ENCODE data around the gene KCNN3. TPM values are rescaled to one million over a fixed set of nuclear protein-coding genes. Genes with fewer than 3 reads are reported as not detected.

KCNN3 gene
- total and polyA plus RNA-seq, 2 of the 8 experiments (the other 6 are each of a cell fraction or from before 2014, with no cell fraction given) = 2.8 to 3.7 TPM

DNA sequence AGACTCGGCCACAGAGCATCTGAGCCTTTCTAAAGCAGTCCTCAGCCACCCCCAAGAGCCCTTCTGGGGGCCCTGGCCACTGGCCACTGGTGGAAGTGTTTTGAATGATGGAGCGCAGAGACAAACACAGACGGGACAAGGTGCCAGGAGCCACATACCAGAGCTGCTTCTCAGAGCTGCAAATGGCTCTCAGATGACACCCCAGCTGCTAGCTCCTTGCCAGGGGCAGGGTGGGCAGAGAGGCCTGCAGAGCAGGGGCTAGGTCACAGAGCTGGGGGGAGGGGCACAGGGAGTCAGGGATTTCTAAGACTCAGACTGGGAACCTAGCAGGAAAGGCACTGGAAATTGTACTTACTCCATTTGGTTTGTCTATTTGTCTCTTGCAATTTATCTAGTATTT lies 30.4 kb downstream of the KCNN3 start (continued):
- TF ChIP-seq, protein P1, sequence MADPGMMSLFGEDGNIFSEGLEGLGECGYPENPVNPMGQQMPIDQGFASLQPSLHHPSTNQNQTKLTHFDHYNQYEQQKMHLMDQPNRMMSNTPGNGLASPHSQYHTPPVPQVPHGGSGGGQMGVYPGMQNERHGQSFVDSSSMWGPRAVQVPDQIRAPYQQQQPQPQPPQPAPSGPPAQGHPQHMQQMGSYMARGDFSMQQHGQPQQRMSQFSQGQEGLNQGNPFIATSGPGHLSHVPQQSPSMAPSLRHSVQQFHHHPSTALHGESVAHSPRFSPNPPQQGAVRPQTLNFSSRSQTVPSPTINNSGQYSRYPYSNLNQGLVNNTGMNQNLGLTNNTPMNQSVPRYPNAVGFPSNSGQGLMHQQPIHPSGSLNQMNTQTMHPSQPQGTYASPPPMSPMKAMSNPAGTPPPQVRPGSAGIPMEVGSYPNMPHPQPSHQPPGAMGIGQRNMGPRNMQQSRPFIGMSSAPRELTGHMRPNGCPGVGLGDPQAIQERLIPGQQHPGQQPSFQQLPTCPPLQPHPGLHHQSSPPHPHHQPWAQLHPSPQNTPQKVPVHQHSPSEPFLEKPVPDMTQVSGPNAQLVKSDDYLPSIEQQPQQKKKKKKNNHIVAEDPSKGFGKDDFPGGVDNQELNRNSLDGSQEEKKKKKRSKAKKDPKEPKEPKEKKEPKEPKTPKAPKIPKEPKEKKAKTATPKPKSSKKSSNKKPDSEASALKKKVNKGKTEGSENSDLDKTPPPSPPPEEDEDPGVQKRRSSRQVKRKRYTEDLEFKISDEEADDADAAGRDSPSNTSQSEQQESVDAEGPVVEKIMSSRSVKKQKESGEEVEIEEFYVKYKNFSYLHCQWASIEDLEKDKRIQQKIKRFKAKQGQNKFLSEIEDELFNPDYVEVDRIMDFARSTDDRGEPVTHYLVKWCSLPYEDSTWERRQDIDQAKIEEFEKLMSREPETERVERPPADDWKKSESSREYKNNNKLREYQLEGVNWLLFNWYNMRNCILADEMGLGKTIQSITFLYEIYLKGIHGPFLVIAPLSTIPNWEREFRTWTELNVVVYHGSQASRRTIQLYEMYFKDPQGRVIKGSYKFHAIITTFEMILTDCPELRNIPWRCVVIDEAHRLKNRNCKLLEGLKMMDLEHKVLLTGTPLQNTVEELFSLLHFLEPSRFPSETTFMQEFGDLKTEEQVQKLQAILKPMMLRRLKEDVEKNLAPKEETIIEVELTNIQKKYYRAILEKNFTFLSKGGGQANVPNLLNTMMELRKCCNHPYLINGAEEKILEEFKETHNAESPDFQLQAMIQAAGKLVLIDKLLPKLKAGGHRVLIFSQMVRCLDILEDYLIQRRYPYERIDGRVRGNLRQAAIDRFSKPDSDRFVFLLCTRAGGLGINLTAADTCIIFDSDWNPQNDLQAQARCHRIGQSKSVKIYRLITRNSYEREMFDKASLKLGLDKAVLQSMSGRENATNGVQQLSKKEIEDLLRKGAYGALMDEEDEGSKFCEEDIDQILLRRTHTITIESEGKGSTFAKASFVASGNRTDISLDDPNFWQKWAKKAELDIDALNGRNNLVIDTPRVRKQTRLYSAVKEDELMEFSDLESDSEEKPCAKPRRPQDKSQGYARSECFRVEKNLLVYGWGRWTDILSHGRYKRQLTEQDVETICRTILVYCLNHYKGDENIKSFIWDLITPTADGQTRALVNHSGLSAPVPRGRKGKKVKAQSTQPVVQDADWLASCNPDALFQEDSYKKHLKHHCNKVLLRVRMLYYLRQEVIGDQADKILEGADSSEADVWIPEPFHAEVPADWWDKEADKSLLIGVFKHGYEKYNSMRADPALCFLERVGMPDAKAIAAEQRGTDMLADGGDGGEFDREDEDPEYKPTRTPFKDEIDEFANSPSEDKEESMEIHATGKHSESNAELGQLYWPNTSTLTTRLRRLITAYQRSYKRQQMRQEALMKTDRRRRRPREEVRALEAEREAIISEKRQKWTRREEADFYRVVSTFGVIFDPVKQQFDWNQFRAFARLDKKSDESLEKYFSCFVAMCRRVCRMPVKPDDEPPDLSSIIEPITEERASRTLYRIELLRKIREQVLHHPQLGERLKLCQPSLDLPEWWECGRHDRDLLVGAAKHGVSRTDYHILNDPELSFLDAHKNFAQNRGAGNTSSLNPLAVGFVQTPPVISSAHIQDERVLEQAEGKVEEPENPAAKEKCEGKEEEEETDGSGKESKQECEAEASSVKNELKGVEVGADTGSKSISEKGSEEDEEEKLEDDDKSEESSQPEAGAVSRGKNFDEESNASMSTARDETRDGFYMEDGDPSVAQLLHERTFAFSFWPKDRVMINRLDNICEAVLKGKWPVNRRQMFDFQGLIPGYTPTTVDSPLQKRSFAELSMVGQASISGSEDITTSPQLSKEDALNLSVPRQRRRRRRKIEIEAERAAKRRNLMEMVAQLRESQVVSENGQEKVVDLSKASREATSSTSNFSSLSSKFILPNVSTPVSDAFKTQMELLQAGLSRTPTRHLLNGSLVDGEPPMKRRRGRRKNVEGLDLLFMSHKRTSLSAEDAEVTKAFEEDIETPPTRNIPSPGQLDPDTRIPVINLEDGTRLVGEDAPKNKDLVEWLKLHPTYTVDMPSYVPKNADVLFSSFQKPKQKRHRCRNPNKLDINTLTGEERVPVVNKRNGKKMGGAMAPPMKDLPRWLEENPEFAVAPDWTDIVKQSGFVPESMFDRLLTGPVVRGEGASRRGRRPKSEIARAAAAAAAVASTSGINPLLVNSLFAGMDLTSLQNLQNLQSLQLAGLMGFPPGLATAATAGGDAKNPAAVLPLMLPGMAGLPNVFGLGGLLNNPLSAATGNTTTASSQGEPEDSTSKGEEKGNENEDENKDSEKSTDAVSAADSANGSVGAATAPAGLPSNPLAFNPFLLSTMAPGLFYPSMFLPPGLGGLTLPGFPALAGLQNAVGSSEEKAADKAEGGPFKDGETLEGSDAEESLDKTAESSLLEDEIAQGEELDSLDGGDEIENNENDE (IDR thresholded peaks at IDR 0.05; ENCODE audit: insufficient replicate concordance, low read length) = no peak
- TF ChIP-seq, protein P2, sequence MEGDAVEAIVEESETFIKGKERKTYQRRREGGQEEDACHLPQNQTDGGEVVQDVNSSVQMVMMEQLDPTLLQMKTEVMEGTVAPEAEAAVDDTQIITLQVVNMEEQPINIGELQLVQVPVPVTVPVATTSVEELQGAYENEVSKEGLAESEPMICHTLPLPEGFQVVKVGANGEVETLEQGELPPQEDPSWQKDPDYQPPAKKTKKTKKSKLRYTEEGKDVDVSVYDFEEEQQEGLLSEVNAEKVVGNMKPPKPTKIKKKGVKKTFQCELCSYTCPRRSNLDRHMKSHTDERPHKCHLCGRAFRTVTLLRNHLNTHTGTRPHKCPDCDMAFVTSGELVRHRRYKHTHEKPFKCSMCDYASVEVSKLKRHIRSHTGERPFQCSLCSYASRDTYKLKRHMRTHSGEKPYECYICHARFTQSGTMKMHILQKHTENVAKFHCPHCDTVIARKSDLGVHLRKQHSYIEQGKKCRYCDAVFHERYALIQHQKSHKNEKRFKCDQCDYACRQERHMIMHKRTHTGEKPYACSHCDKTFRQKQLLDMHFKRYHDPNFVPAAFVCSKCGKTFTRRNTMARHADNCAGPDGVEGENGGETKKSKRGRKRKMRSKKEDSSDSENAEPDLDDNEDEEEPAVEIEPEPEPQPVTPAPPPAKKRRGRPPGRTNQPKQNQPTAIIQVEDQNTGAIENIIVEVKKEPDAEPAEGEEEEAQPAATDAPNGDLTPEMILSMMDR (IDR thresholded peaks at IDR 0.05; ENCODE audit: control extremely low read depth in 1 of 3, insufficient read depth in 1 of 3, low read depth in 1 of 3, low read length in 3 of 3) = no peak
- TF ChIP-seq CTBP2 (IDR thresholded peaks at IDR 0.05; ENCODE audit: borderline replicate concordance, insufficient read depth, insufficient read length, low read length) (no peak), NANOG (IDR thresholded peaks at IDR 0.05; ENCODE audit: insufficient read depth, low read depth, low read length, poor library complexity, severe bottlenecking) (no peak), TBP (IDR thresholded peaks at IDR 0.05; ENCODE audit: low read depth, low read length) (no peak), RAD21 (IDR thresholded peaks at IDR 0.05 in 1 of 2, conservative IDR thresholded peaks at IDR 0.05 in 1 of 2; ENCODE audit: low read depth in 2 of 2, low read length in 2 of 2) (no peak), NRF1 (IDR thresholded peaks at IDR 0.05; ENCODE audit: low read depth, low read length) (no peak), POLR2AphosphoS5 (IDR thresholded peaks at IDR 0.05; ENCODE audit: low read depth, low read length) (no peak), CREB1 (IDR thresholded peaks at IDR 0.05) (no peak)
